DMS114 treated with DMSO at 0.1 percent for 48 hours (cell line): Measurements from ENCODE around the gene LAMTOR4.

Source experiments
- DNase-seq: peaks from one replicate; lab custom pipeline; 2025; ENCODE audit not compliant: unreplicated experiment; lab: John Stamatoyannopoulos, UW

LAMTOR4 gene

GRCh38 chr7:100148559-100149328 is at the start of gene LAMTOR4:
Gene LAMTOR4, plus strand, starts transcription at chr7:100148918. Its CDS starts 55 bp downstream, at chr7:100148973.
- peak; percentile 97 for DNase-seq

- no peak for DNase-seq
Measured at GRCh38 chr7:100099452-100099851, 49.3 kb upstream of the LAMTOR4 start.

GRCh38 chr7:100100420-100101015 is 48.2 kb upstream of the LAMTOR4 start:
- peak; percentile 84 for DNase-seq

- DNase-seq: peak; percentile 94
Measured at GRCh38 chr7:100101016-100101862, 47.5 kb upstream of the LAMTOR4 start, which contains the start of the genes AP4M1 and MCM7. Gene AP4M1, plus strand, starts transcription at chr7:100101643. Its CDS starts 72 bp downstream, at chr7:100101715. Gene MCM7, minus strand, starts transcription at chr7:100101397. Its CDS starts 103 bp downstream, at chr7:100101294.

- DNase-seq: no peak
Measured at GRCh38 chr7:100102950-100103840, 45.5 kb upstream of the LAMTOR4 start.

GRCh38 chr7:100105534-100105933 is 43.2 kb upstream of the LAMTOR4 start:
- no peak for DNase-seq

- DNase-seq: no peak
Measured at GRCh38 chr7:100106633-100107032, 42.1 kb upstream of the LAMTOR4 start.

GRCh38 chr7:100107125-100107737 is 41.5 kb upstream of the LAMTOR4 start:
- DNase-seq: no peak

GRCh38 chr7:100107890-100108289 is 40.8 kb upstream of the LAMTOR4 start:
- DNase-seq: no peak

- DNase-seq: no peak
Measured at GRCh38 chr7:100109521-100110163, 39.1 kb upstream of the LAMTOR4 start.

- no peak for DNase-seq
Measured at GRCh38 chr7:100111156-100111555, 37.6 kb upstream of the LAMTOR4 start.

- DNase-seq: no peak
Measured at GRCh38 chr7:100111914-100112313, 36.8 kb upstream of the LAMTOR4 start.

- DNase-seq: no peak
Measured at GRCh38 chr7:100115026-100115425, 33.7 kb upstream of the LAMTOR4 start.

GRCh38 chr7:100118388-100119071 is 30.2 kb upstream of the LAMTOR4 start:
- no peak for DNase-seq

- DNase-seq: peak; percentile 91
Measured at GRCh38 chr7:100119072-100119969, 29.4 kb upstream of the LAMTOR4 start, which contains the start of the genes CNPY4 and TAF6. Gene CNPY4, plus strand, starts transcription at chr7:100119634. Its CDS starts 111 bp downstream, at chr7:100119745. Gene TAF6, minus strand, starts transcription at chr7:100119358. Its CDS starts 5,149 bp downstream, at chr7:100114209.

GRCh38 chr7:100119970-100120732 is 28.6 kb upstream of the LAMTOR4 start:
- peak; percentile 78 for DNase-seq

- no peak for DNase-seq
Measured at GRCh38 chr7:100120733-100121036, 28.0 kb upstream of the LAMTOR4 start.
